HepG2 (cell line): ENCODE results near the gene MAPK12. TPM values are rescaled to one million over a fixed set of nuclear protein-coding genes. Genes with fewer than 3 reads are reported as not detected.
A peak's percentile ranks its signal among the peaks of the same experiment; 100 is the strongest.

ENCODE experiments used
- BCL6 ChIP-seq: IDR thresholded peaks from 2 replicates; pipeline ENCODE4 v1.6.1; 2016; ENCODE audit warnings: missing genetic modification reagents, missing compliant biosample characterization
- CEBPB ChIP-seq: IDR thresholded peaks from 2 replicates; pipeline ENCODE4 v1.6.1; 2011; ENCODE audit warnings: low read depth, low read length, improper control_type of control experiment, borderline replicate concordance
- HMGXB3 ChIP-seq: sonication (generic); formaldehyde crosslinking; IDR thresholded peaks from 2 replicates; pipeline ENCODE4 v1.4.0; 2020; ENCODE audit warnings: missing genetic modification reagents, borderline replicate concordance
- KMT2B ChIP-seq: IDR thresholded peaks from 2 replicates; pipeline ENCODE4 v1.6.1; 2016; ENCODE audit warnings: missing genetic modification reagents, missing compliant biosample characterization
- RXRA ChIP-seq: sonication (generic); formaldehyde crosslinking; IDR thresholded peaks from 2 replicates; pipeline ENCODE4 v1.5.1; 2020; ENCODE audit warnings: missing genetic modification reagents
- SALL2 ChIP-seq: sonication (generic); formaldehyde crosslinking; IDR thresholded peaks from 2 replicates; pipeline ENCODE4 v1.8.1; 2023; ENCODE audit warnings: mild to moderate bottlenecking, missing genetic modification reagents, inconsistent platforms
- ZFP1 ChIP-seq: IDR thresholded peaks from 2 replicates; pipeline ENCODE4 v1.6.1; 2016
- ZNF160 ChIP-seq: sonication (generic); formaldehyde crosslinking; IDR thresholded peaks from 2 replicates; pipeline ENCODE4 v1.8.0; 2022; ENCODE audit warnings: mild to moderate bottlenecking, inconsistent platforms, missing genetic modification reagents
- ZNF331 ChIP-seq: sonication (generic); formaldehyde crosslinking; IDR thresholded peaks from 2 replicates; pipeline ENCODE4 v1.4.0; 2020; ENCODE audit warnings: missing genetic modification reagents
- ZNF432 ChIP-seq: sonication (generic); formaldehyde crosslinking; IDR thresholded peaks from 2 replicates; pipeline ENCODE4 v1.5.0; 2020; ENCODE audit warnings: missing genetic modification reagents, mild to moderate bottlenecking, borderline replicate concordance
- ZNF512 ChIP-seq: sonication (generic); formaldehyde crosslinking; IDR thresholded peaks from 2 replicates; pipeline ENCODE4 v1.4.0; 2020; ENCODE audit warnings: mild to moderate bottlenecking, missing genetic modification reagents
- ZNF558 ChIP-seq: sonication (generic); formaldehyde crosslinking; IDR thresholded peaks from 2 replicates; pipeline ENCODE4 v1.9.0; 2022; ENCODE audit warnings: mild to moderate bottlenecking, missing genetic modification reagents, borderline replicate concordance
- ZNF614 ChIP-seq: IDR thresholded peaks from 2 replicates; pipeline ENCODE4 v1.6.1; 2018; ENCODE audit warnings: missing biosample characterization, missing genetic modification reagents, inconsistent platforms, borderline replicate concordance
- ZNF83 ChIP-seq: sonication (generic); formaldehyde crosslinking; IDR thresholded peaks from 2 replicates; pipeline ENCODE4 v1.4.0; 2020; ENCODE audit warnings: missing genetic modification reagents, mild to moderate bottlenecking, borderline replicate concordance
- ZSCAN22 ChIP-seq: sonication (generic); formaldehyde crosslinking; IDR thresholded peaks from 2 replicates; pipeline ENCODE4 v1.4.0; 2020; ENCODE audit warnings: mild to moderate bottlenecking, missing genetic modification reagents
- polyA plus RNA-seq, 8 experiments: library from polyadenylated mRNA; depleted of rRNA in 3 of 8; stranded (reverse) in 7 of 8; unstranded in 1 of 8; fragments of >200 nt; fragmentation: Illumina TruSeq in 4 of 8; extraction: Trizol in 4 of 8; gene quantifications; 2 replicates each; pipeline versions ENCODE4 v1.2.1 to v1.2.3, GENCODE V29; 2011 to 2016; ENCODE audit warnings: low read depth in 4 of 8, missing spikeins in 1 of 8, mixed read lengths in 1 of 8; ENCODE audit not compliant: insufficient read depth in 1 of 8
- total RNA-seq, 5 experiments: library from RNA; depleted of rRNA; stranded (reverse); fragments of >200 nt; fragmentation: Illumina TruSeq; extraction: Trizol; gene quantifications; 2 replicates each; pipeline ENCODE4 v1.2.3, GENCODE V29; 2016; ENCODE audit warnings: low read depth in 1 of 5
- TF ChIP-seq, protein P1 (sequence below): sonication (generic); formaldehyde crosslinking; IDR thresholded peaks from 2 replicates; pipeline ENCODE4 v1.4.0; 2020; ENCODE audit warnings: missing genetic modification reagents, mild to moderate bottlenecking, borderline replicate concordance
- TF ChIP-seq, protein P2 (sequence below): IDR thresholded peaks from 2 replicates; pipeline ENCODE4 v1.6.1; 2016; ENCODE audit warnings: low read depth, borderline replicate concordance
- TF ChIP-seq, protein P3 (sequence below): sonication (generic); formaldehyde crosslinking; IDR thresholded peaks from 2 replicates; pipeline ENCODE4 v1.4.0; 2020; ENCODE audit warnings: mild to moderate bottlenecking, missing genetic modification reagents

The MAPK12 gene
- total and polyA plus RNA-seq, 2 of the 13 experiments (the other 11 are each of a cell fraction or from before 2014, with no cell fraction given): 22.2 to 23.3 TPM

DNA sequence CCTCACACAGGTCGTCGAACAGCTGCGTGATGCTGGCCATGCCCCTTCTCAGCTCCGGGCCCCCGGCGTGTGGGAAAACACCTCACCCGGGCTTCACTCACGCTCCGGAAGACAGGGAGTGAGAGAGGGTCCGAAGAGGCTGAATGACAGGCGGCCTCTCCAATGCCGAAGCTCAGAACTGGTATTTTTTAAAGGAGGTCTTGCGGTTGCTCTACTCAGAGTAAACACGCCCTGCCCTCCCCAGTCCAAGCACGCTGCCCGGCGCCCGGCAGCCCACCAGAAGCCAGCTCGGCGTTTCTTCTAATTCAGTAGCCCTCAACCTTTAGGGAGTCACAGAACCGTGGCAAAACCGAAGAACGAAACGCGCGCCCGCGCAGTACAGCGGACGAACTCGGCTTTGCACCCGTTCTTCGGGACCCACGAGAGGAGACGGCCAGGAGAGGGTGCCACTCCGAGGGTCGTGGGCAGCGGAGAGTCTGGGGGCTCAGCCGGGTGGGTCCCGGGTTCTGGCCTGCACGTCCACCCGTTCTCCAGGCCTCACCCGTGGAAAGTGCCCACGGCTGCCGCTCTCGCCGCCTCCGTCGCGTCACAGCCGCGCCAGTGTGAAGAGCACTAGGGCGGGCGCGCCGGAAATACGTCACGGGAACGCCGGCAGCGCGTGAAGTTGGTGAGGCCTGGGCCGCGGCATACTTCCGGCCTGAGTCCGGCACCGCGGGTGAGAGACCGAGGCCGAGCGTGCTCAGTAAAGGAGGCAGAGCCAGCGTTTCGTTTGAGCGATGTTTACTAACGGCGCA lies 16.9 kb downstream of the MAPK12 start, which contains the start of gene TUBGCP6 (continued):
- TF ChIP-seq HMGXB3 (CRISPR knock-in tag) (peak; percentile 72; the same call in 1 of the 2 replicates), ZNF512 (CRISPR knock-in tag) (0 out of 2 replicates have a peak, but pooled peaks have one; percentile 53), ZFP1 (0 out of 2 replicates have a peak, but pooled peaks have one; percentile 53), ZNF432 (CRISPR knock-in tag) (no peak), ZNF558 (CRISPR knock-in tag) (no peak), ZNF83 (no peak; the same call in 1 of the 2 replicates), ZNF614 (CRISPR knock-in tag) (peak; percentile 79; the same call in 1 of the 2 replicates), SALL2 (CRISPR knock-in tag) (peak; percentile 71; the same call in 1 of the 2 replicates), CEBPB (no peak), KMT2B (CRISPR knock-in tag) (peak; percentile 92), ZSCAN22 (CRISPR knock-in tag) (no peak), ZNF160 (peak; percentile 78), BCL6 (CRISPR knock-in tag) (no peak; the same call in 1 of the 2 replicates), ZNF331 (CRISPR knock-in tag) (peak; percentile 73; the same call in 1 of the 2 replicates), RXRA (0 out of 2 replicates have a peak, but pooled peaks have one; percentile 37)
- TF ChIP-seq, protein P1, sequence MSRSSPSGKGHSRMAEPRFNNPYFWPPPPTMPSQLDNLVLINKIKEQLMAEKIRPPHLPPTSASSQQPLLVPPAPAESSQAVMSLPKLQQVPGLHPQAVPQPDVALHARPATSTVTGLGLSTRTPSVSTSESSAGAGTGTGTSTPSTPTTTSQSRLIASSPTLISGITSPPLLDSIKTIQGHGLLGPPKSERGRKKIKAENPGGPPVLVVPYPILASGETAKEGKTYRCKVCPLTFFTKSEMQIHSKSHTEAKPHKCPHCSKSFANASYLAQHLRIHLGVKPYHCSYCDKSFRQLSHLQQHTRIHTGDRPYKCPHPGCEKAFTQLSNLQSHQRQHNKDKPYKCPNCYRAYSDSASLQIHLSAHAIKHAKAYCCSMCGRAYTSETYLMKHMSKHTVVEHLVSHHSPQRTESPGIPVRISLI (CRISPR knock-in tag): no peak; the same call in 1 of the 2 replicates
- TF ChIP-seq, protein P2, sequence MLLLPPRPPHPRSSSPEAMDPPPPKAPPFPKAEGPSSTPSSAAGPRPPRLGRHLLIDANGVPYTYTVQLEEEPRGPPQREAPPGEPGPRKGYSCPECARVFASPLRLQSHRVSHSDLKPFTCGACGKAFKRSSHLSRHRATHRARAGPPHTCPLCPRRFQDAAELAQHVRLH (CRISPR knock-in tag): peak; percentile 52; the same call in 1 of the 2 replicates
- TF ChIP-seq, protein P3, sequence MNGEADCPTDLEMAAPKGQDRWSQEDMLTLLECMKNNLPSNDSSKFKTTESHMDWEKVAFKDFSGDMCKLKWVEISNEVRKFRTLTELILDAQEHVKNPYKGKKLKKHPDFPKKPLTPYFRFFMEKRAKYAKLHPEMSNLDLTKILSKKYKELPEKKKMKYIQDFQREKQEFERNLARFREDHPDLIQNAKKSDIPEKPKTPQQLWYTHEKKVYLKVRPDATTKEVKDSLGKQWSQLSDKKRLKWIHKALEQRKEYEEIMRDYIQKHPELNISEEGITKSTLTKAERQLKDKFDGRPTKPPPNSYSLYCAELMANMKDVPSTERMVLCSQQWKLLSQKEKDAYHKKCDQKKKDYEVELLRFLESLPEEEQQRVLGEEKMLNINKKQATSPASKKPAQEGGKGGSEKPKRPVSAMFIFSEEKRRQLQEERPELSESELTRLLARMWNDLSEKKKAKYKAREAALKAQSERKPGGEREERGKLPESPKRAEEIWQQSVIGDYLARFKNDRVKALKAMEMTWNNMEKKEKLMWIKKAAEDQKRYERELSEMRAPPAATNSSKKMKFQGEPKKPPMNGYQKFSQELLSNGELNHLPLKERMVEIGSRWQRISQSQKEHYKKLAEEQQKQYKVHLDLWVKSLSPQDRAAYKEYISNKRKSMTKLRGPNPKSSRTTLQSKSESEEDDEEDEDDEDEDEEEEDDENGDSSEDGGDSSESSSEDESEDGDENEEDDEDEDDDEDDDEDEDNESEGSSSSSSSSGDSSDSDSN (CRISPR knock-in tag): peak; percentile 80
